Activated T-cell treated with anti-CD3 and anti-CD28 coated beads for 1 hour (primary cell): ENCODE measurements around the gene MAOB.
"Not testable (repeated sequence)": the region's sequence is repeated elsewhere in the genome, so short reads cannot be mapped to it uniquely, and the experiment has no call there.

Experiments used
- DNase-seq: peaks from one replicate; pipeline ENCODE4 v3.0.0-alpha.2; 2020; ENCODE audit warnings: low read depth

Gene MAOB

GRCh38 chrX:43882294-43882681 lies at the start of gene MAOB:
Gene MAOB (minus strand): TSS chrX:43882450. CDS start chrX:43882299, 151 bp downstream.
- no peak for DNase-seq

GRCh38 chrX:43922032-43922431 lies 39.8 kb upstream of the MAOB start:
- DNase-seq, result not testable (repeated sequence)

- DNase-seq, result not testable (repeated sequence)
These were observed 28.5 kb upstream of the MAOB start for GRCh38 chrX:43910772-43911171.

- no peak for DNase-seq
These were observed 27.8 kb upstream of the MAOB start for GRCh38 chrX:43910012-43910411.

GRCh38 chrX:43909141-43909540 lies 26.9 kb upstream of the MAOB start:
- DNase-seq, result no peak

- DNase-seq, result no peak
These were observed 17.9 kb upstream of the MAOB start for GRCh38 chrX:43899878-43900815.

GRCh38 chrX:43898406-43899035 lies 16.3 kb upstream of the MAOB start:
- no peak for DNase-seq

GRCh38 chrX:43897290-43897689 lies 15.0 kb upstream of the MAOB start:
- DNase-seq, result no peak

GRCh38 chrX:43892336-43892870 lies 10.2 kb upstream of the MAOB start:
- no peak for DNase-seq

GRCh38 chrX:43885617-43886016 lies 3.4 kb upstream of the MAOB start:
- DNase-seq, result no peak

- no peak for DNase-seq
These were observed 598 bp downstream of the MAOB start for GRCh38 chrX:43881410-43882293.

- DNase-seq, result no peak
These were observed 1.8 kb downstream of the MAOB start for GRCh38 chrX:43880425-43880824.

GRCh38 chrX:43878906-43879526 lies 3.2 kb downstream of the MAOB start:
- no peak for DNase-seq

- no peak for DNase-seq
These were observed 5.6 kb downstream of the MAOB start for GRCh38 chrX:43876680-43877079.

- no peak for DNase-seq
These were observed 11.4 kb downstream of the MAOB start for GRCh38 chrX:43870758-43871419.

- DNase-seq, result no peak
These were observed 12.2 kb downstream of the MAOB start for GRCh38 chrX:43870011-43870410.

GRCh38 chrX:43868791-43869190 lies 13.5 kb downstream of the MAOB start:
- DNase-seq, result no peak

GRCh38 chrX:43866423-43866822 lies 15.8 kb downstream of the MAOB start:
- DNase-seq, result no peak

GRCh38 chrX:43865791-43866190 lies 16.5 kb downstream of the MAOB start:
- no peak for DNase-seq

GRCh38 chrX:43862434-43862833 lies 19.8 kb downstream of the MAOB start:
- DNase-seq, result no peak

GRCh38 chrX:43861750-43862149 lies 20.5 kb downstream of the MAOB start:
- no peak for DNase-seq
